Activated CD8-positive, alpha-beta memory T cell treated with anti-CD3 and anti-CD28 coated beads for 1 hour (primary cell): ENCODE results near the gene GPRIN2.
"Not testable (repeated sequence)": the region's sequence is repeated elsewhere in the genome, so short reads cannot be mapped to it uniquely, and the experiment has no call there.

Experiments used
- DNase-seq, 2 donors: peaks; one replicate each; pipeline ENCODE4 v3.0.0-alpha.2; 2020; ENCODE audit warnings: low read depth in 1 of 2; ENCODE audit errors: extremely low read depth in 1 of 2

Gene GPRIN2

DNA sequence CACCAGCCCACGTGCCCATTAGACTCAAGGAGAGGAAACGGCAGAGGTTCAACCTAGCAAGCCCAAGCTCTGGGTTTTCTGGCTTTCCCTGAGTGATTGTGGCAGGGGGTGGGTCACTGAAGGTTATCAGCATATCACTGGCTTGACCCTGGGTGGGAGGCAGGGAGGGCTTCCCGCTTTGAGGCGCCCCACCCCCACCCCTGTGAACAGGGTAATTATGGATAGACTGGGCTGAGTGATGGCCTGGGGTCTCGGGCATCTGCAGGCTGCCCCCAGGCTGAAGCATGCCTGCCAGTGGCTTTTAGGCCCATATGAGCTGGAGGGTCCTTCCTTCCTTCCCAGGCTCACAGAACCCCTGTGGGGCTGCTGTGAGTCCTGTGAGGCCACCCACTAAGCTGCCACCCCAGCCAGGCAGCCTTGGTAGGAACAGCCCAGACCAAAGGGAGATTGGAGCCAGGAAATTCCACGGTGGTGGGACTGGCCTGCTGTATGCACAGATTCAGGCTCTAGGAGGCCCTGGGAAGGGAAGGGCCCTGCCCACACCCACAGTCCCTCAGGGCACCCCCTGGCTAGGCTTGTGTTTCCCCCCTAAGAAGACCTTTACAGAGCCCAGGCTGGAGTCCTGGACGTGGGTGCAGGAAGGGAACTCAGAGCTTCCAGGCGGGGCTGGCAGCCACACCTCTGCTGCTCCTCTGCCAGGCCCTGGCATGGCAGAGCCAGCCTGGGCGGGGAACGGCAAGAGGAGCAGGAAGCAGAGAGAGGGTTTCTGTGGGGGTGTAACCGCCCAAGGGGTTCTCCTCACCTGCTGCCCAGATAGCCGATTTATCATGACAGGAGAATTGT is 33.1 kb downstream of the GPRIN2 start:
- no peak for DNase-seq

DNA sequence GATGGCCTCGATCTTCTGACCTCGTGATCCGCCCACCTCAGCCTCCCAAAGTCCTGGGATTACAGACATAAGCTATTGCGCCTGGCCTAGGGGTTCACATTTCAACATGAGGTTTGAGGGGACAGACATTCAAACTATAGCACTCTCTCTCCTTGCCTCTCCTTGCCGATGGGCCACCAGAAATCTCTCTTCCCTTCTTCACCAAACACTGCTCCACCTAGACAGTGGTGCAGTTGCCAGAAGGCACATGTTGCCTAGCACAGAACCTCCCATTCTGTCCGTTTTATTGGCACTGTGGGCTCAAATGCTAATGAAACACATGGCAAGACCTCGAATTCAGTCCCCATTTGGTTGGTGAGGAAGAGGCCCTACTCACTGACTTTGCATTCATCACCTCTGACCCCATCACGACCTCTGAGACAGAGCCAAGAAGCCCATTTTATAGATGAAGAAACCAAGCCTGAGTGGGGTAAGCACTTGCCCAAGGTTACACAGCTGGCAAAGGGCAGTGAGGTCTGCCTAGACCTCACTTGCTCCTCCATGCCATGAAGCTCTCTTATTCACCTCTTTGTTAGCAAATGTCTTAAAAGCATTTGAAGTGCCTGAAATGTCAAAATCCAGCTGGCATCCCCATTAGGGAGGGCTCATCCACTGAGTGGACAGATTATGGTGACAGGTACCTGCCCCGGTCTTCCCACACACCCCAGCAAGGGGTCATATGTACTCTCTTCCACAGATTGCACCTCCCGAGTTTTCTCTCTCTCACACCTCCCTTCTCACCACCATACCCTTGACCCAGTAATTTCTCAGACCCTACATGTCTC is 34.0 kb downstream of the GPRIN2 start:
- DNase-seq, result no peak

DNA sequence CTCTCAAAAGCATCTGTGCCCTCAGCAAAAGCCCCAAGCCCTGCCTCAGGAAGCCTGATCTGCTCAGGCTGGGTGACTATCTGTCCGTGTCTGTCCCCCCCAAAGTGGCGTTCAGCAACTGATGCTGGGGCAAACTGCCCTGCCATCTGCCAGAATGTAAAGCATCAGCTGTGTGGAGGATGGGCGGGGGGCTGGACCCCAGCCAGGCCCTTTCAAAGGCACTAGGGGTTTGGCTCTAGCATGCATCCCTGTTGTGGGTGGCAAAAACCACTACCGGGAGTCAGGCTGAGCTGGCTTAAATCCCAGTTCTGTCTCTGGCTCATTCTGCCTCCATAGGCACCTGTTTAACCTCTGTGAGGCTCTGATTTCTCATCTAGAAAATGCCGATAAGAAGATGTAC is 35.5 kb downstream of the GPRIN2 start:
- no peak for DNase-seq

DNA sequence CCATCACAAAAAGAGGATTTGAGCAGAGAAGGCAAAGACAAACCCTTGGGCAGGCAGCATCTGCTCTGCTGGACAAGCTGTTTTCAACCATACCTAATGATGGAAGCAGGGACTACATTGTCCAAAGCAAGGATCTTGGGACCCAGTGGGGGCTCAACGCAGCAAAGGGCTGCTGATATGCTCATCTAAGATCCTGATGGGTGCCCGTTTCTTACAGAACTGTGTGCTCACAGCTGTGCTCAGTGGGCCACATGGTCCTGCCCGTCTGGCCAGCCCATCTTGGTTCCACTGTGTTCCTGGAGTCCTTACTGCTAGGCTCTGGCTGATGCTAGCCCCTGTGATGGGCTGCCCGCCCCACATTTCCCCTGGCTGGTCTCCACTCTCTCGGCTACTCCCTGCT is 36.1 kb downstream of the GPRIN2 start:
- DNase-seq, result no peak

DNA sequence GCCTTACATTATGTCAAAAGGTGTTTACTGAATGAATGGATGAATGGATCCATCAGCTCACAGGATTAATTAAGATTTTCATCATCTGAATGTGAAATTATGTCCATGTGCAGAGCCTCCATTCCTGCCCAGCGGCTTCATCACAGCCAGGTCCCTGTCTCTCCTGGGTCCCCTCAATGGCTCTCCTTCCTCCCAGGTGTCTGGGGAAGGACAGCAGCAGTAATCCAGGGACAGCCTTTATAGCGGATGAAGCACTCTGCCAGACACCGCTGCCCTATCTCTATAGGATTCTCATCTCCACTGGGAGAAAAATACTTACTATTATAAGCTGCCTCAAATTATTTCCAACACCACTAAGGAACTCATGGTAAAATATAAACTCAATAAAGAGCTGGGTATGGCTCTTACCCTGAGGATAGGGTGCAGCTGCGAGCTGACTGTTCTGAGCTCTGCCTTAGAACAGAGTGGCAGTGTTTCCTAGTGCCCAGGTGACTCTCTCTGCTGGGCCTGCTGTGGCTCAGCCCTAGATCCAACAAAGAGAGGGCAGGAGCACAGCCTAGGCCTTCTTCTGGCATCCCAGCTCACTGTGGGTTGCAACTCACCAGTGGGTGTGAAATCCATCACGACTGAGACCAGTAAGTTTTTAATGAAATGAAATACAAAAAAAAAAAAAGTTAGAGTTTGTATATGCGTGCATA is 38.3 kb downstream of the GPRIN2 start:
- no peak for DNase-seq

DNA sequence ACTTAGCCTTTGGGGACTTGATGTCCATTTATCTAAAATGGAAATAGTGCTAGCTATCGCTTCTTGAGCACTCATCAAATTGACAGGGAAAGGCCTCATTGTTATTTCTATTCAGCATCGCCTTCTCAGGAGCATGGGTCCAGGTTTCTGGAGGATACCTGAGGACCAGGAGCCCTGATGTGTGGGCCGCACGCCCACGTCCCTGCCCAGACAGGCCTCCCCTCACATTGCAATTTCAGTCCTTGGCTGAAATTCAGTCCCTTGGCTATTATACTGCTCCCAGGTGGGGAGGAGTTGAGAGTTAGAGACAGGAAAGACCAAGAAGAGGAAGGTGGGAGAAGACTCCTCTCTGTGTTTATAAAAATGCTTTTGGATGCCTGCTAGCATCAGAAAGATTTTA is 38.9 kb downstream of the GPRIN2 start:
- no peak for DNase-seq

DNA sequence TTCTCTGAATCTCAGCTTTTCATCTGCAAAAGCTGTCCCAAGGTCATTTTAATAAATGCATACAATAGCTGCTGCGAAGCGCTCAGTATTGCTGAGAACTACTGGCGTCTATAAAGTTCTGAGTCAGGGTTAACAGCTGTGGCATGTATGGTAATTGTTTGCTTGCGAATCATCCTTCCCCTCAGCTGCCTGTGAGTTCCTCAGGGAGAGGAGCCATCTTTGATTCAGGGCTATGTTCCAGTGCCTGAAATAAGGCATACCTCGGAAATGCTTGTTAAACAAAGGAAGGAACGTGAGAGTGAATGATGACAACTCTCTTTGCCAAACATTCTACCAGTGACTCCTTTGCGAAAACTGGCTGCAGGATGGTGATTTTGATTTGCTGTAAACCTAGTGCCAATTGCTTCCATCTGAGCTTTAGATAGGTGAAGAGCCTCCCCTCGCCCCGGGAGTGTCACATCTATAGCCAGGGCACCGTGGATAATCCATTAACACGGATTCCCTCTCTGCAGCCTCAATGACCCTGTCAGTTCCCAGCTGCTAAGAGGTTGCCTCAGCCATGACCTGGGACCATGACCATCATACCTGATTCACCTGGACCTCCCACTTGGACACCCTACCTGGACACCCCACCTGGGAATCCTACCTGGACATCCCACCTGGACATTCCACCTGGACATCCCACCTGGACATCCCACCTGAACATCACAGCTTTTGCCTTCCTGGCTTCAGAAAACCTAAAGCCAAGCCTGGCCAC is 39.6 kb downstream of the GPRIN2 start:
- no peak for DNase-seq

DNA sequence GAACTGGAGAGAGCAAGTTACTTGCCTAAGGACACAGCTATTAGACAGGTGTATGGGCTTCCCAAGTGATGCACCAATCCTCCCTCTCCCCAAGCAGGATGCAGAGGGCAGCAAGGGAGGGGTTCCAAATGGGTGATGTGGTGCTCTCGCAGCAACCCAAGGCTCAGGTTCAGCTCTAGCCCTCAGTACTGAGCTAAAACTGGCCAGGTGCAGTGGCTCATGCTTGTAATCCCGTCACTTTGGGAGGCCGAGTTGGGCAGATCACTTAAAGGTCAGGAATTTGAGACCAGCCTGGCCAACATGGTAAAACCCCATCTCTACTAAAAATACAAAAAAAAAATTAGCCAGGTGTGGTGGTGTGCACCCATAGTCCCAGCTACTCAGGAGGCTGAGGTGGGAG is 40.7 kb downstream of the GPRIN2 start:
- DNase-seq, result no peak

DNA sequence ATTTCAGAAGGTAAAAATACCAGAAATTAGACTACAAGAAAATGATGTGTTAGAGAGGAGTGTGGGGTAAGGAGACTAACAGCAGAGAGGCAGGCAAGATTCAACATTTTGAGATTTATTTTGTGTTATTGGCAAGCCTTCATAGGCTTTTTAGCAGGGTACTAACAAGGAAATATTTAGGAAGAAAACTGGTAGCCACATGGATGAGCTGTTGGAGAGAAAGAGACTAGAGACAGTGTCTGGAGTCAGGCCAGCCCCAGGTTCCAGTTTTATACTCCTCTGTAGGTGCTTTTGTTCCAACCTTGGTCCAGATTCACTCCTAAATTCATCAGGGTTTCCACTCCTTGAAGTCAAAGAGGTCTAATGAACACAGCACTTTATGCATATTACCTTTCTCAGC is 41.1 kb downstream of the GPRIN2 start:
- DNase-seq, result no peak

DNA sequence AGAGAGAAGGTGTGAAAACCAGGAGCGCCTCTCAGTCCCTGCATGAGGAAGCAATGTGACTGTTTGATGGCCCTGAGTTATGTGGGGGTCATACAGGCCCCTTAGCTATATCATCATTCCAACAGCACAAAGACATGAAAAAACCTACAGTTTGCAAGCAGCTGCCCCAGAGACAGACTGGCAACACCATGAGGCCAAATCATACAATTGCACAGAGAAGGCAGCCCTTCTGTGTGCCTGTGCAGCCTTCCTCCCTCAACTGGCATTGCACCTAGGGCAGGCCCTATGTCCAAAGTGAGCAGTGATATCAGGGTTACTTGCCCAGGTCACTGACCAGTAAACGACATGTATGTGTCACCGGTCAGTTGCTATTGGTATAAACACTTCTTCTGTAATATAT is 41.6 kb downstream of the GPRIN2 start:
- no peak for DNase-seq

DNA sequence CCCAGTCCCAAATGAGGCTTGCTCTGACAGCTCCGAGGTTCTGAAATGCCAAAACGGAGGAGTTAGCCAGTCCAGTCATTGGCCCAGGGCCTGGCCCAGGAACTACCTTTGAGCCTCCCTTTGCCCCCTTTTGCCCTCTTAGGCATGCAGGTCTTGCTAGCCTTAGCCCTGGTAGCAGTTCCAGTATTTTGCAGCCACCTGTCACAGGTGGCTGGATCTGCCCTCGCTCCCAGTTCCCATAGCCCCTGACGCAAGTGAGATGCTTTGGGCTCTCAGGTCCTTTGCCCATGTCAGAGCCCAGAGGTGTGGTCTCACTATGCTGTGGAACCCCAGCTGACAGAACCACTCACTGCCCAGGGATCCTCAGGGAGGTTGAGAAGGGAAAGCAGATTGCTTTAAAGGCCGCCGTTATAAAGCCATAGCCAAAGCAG is 42.0 kb downstream of the GPRIN2 start:
- DNase-seq, result no peak

DNA sequence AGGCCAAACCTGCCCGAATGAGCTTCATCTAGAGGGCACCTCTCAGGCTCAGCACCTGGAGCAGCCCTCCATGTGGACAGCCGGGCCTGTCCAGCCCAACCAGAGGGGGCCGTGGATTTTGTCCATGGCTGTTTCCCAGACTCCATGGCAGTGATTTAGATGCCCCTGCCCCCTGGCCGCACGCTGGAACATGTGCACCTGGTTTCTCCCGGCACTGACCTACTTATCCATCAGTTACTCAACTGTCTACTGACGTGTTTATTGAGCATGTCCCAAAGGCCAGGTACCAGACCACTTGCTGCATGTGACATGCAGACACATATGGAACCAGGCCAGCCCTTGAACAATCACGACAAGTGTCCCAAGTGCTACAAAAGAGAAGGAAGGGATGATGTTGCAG is 43.1 kb downstream of the GPRIN2 start:
- DNase-seq, result not testable (repeated sequence)

DNA sequence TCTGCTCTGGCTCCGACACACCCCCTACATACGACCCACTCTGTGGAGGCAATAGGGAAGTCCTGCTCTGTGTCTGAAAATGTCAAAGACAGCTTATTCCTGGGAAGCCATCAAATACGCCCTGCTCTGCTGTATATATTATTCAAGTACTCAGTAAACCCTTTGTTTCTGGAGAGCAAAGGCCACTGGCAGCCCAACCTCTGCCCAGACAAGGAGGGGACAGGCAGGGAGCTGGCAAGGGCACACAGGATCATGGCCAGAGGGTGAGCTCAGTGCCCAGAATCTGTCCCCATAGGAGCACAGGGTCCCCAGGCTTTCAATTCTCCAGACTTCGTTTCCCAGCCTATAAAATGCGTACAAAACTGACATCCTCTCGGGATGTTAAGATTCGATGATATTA is 43.7 kb downstream of the GPRIN2 start:
- DNase-seq, result not testable (repeated sequence)

DNA sequence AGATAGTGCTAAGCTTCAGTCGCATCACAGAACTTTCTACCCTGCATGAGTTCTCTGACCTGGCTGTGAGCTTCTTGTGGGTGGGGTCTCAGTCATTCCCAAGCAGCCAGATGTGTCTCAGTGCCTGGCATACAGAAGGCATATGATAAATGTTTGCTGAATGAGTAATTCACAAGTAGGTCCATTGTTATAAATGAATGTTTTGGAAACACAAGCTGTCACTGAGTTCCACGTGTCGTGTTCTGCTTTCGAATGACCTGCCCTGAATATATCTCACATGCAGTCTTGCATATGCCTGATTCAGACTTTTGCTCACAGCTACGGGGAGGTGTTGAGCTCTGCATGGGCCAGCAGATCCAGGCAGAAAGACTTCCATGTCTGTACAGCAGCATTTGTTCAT is 44.5 kb downstream of the GPRIN2 start:
- not testable (repeated sequence) for DNase-seq
